ENCODE results near the gene ZNF367. TPM values are rescaled to one million over a fixed set of nuclear protein-coding genes. Genes with fewer than 3 reads are reported as not detected.
A peak's percentile ranks its signal among the peaks of the same experiment; 100 is the strongest.

The ZNF367 gene
- total RNA-seq, result 1.3 and 8.7 TPM in 2 replicates

DNA sequence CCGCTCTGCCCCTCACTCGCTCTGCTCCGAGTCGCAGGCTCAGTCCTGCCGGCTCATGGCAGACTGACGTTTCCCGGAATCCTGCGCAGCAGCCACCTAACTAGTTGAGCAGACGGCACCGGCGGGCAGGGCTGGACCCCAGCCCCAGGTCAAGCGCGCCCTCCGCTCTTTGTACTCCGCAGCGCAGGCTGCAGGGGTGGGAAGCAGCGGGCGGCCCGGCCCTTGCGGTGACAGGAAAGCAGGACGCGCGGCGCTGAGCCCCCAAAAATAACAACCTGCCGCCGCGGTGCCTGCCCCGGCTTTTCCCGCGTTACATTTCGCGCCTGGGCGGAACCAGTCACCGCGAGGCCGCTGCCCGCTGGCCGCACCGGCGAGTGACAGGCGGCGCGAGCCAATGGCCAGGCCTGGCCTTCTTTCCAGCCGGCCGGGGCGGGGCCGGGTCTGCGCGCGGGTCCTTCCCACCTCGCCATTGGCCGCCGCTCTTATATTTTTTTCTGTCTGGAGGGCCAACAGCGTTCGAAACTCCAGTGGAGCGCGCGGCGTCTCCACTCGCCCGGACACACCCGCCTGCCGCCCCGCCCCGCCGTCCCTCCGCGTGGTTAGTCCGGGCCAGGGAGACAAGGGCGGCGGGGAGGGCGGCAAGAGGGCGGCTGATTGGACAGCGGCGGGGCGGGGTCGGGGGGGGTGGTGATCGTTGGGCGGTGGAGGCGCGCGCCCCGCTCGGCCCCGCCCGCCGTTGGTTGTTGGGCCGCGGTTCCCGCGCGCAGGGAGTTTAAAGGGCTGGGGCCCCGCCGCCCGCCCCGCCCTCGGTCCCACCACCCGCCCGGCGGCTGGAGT, at the start of gene ZNF367:
ZNF367 (minus strand) TSS at position 288 of the 837 bp plus-strand sequence. CDS start 338 bp downstream, outside the sequence.
- DNase-seq (ENCODE audit: low read depth), result peak; percentile 86

DNA sequence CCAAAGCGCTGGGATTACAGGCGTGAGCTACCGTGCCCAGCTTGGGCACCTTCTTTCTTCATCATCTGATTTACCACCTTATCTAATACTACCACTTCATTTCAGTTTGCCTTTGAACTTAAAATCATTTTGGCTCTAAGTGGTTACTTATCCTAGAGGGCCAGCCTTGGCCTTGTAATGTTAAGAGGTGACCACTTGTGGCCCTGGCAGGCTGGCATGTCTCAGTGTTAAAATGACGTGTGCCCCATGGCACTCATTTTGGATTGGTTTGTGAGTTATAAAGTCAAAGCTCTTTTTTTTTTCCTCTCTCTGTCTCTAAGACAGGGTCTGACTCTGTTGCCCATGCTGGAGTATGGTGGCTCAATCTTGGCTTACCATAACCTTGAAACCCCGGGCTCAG, 49.6 kb upstream of the ZNF367 start:
- DNase-seq (ENCODE audit: low read depth), result no peak

DNA sequence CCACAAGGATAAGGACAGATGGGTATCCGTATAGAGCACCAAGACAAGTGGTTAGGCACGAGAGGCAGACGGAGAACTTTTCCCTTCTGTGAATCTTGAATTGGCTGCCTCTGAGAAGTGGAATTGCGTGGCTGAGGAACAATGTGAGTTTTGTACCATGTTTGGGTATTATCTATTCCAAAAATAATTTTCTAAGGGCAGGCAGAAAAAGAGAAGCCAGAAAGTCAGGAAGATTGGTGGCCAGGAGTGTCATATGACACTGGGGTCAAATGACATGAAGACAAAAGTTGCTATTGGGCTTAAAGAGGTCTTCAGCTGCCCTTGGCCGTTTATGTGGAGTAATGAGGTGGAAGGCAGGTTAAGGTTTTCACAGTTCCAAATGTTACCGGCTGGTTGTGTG, 46.3 kb upstream of the ZNF367 start:
- DNase-seq (ENCODE audit: low read depth), result no peak

GRCh38 chr9:96462541-96462940, 44.4 kb upstream of the ZNF367 start:
- no peak for DNase-seq (ENCODE audit: low read depth)

DNA sequence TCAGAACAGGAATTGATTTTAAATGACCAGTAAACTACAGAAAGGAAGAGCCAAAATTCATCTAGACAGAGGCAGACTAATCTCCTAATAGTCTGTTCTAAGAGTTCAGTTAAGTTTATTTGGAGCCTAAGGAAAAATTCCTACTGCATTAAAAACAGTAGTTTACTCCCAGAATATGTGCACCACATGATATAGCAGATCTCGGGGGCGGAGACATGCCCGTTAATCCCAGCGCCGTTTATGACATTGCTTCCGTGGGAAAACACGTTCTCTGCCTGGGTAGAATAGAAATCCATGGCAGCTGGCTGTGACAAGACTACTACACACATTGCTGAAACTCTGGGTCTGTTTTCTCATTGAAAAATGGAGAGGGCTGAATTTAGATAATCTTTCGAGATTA, 43.2 kb upstream of the ZNF367 start:
- no peak for DNase-seq (ENCODE audit: low read depth)

GRCh38 chr9:96460882-96461281, 42.7 kb upstream of the ZNF367 start:
- DNase-seq (ENCODE audit: low read depth), result peak; percentile 27

DNA sequence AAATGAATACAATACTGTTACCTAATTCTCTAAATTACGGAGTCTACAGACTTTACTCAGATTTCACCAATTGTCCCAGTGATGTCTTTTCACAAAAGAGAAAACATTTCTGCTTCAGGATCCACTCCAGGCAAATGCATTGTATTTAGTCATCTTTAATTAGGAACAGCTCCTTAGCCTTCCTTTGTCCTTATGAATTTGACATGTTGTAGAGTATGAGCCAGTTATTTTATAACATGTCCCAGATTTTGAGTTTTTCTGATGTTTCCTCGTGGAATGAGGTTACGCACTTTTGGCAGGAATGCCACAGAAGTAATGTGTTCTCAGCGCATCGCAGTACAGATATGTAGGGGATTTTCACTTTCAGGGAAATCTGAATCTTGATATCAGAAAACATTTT, 42.3 kb upstream of the ZNF367 start:
- DNase-seq (ENCODE audit: low read depth), result no peak

DNA sequence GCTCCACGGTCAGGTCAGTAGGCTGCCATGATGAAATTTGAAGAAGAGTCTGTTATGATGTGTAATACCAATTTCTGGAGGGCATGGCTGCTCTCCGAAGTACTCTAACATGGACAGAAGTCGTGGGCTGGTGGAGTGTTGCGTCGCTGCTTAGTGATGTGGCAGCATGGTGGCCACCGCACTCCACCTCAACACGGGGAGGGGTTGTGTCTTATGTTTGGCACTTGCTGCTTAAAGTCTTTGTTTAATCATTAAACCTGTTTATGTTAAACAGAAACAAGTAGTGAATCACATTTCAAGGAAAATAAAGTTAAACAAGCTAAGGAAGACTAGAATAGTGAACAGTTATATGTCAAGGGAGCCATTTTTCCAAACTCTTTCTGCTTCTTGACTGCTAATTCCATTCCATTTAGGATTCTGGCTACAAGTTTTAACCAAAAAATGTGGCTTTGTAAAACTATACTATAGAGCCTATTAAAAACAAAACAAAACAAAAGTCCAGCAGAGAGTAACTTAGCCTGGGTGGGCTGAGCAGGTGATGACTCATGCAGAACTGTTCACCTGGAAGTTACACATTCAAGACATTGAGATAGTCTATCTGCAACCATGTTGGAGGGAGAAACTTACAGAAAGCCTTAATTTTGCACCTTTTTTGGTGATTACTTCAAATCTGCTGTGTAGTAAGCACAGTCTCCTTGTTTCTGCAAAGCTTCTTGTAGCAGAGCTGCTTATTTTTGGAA, 41.3 kb upstream of the ZNF367 start:
- DNase-seq (ENCODE audit: low read depth), result peak; percentile 74

- no peak for DNase-seq (ENCODE audit: low read depth)
These were observed 40.1 kb upstream of the ZNF367 start for GRCh38 chr9:96458226-96458625.

DNA sequence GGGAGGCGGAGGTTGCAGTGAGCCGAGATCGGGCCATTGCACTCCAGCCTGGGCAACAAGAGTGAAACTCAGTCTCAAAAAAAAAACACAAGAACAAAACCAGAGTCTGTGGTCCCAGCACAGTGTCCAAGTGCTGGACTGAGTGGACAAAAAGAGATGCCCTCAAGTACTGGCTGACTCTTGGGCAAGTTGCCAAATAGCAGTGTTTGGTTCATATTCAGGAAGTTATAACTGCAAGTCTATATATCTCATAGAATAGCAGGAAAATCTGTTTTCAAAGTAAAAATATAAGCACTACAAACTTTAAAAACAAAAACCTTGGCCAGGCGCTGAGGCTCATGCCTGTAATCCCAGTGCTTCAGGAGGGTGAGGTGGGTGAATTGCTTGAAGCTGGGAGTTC, 39.1 kb upstream of the ZNF367 start:
- DNase-seq (ENCODE audit: low read depth), result no peak

DNA sequence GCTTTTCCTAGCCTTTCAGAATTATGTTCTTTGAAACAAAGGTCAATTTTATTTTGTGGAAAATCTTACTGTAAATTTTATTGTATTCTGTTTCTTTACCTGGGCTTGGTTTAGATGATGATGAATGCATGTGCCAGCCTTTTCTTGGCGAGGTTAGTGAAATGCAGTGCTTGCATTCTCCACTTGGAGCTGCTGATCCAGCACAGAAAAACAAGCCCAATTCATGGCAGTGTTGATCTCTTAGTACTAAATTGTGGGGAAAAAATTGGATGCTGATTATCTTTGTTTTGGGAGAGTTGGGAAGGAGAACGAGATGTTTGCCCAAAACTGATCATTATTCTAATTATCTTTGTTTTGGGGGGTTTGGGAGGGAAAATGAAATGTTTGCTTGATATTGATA, 35.5 kb upstream of the ZNF367 start:
- DNase-seq (ENCODE audit: low read depth), result peak; percentile 60

DNA sequence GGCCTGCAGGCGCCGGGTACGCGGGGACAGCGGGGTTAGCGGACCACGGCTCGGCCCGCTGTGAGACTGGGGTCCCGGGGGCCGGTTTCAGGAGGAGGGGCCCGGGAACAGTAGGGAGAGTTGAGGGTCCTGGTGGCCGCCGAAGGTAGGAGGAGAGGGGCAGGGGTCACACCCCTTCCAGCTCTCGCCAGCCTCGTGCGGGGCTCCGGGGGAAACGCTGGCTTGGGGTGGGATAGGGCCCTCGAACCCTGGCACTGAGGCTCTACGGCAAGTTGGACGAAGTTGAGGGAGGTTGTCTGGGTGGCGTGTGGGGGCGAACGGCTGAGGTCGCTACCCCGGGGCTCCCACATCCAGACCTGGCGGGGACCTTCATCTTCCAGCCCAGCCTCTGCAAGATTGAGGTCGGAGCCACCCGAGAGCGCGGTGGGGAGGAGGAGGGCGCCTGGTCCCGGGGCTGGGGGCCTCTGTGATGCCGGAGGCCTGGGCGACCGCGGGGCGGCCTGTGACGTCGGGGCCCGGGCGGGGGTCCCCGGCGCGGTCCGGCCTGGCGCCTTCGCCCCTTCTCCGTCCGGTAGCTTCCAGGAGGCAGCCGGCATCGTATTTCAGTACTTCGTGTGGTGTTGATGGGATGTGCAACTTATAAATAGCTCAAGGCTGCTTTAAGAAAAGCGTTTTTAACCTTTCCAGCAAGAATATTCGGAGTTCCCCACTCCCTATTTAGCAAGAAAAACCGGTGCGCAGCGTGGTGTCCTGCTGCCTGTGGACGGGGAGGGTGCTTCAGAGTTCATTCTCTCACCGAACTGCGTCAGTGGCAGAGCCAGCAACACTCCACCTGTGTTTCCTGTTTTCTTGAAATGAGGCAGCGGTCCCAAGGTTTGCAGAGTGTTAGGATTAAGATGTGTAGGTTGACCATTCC, 32.7 kb upstream of the ZNF367 start:
- DNase-seq (ENCODE audit: low read depth), result peak; percentile 27

DNA sequence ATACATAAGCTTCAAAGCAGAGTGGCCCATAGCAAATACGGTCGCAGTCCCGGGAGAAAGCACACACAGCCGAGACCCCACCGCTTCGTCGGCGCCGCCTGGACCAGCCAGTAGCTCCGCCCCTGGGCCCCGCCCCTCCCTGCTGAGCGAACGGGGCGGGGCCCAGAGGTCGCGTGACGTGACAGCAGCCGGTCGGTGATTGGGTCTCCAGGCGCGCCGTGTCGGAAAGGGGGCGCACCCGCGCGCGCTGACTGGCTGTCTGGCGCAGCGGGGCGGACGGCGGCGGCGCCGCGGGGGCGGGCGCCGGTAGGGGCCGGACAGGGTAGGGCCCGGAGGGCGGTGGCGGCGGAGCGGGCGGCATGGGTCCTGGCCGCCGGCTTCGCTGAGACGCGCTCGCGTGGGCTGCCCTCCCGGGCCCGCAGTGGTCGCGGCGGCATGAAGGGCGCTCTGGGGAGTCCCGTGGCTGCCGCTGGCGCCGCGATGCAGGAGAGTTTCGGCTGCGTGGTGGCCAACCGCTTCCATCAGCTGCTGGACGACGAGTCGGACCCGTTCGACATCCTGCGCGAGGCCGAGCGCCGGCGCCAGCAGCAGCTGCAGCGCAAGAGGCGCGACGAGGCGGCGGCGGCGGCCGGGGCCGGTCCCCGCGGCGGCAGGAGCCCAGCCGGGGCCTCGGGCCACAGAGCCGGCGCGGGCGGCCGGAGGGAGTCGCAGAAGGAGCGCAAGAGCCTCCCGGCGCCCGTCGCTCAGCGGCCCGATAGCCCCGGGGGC, 31.9 kb upstream of the ZNF367 start, which contains the start of gene HABP4:
HABP4 (plus strand) TSS at position 325 of the 768 bp plus-strand sequence; CDS start at position 436, 111 bp downstream.
- DNase-seq (ENCODE audit: low read depth), result peak; percentile 74

DNA sequence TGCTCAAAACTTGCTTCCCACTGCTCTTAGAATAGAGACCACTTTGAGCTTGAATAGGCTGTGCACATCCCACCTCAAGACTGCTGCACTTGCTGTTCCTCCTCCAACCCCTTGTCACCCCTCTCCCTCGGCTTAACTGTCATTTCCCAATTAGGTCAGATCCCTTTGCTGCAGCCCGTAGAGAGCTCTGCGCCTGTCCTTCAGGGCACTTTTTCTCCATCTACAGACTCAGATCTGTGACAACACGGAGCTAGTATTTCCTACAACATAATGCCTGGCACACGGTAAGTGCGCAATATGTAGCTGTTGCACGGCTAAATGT, 31.3 kb upstream of the ZNF367 start:
- DNase-seq (ENCODE audit: low read depth), result no peak

DNA sequence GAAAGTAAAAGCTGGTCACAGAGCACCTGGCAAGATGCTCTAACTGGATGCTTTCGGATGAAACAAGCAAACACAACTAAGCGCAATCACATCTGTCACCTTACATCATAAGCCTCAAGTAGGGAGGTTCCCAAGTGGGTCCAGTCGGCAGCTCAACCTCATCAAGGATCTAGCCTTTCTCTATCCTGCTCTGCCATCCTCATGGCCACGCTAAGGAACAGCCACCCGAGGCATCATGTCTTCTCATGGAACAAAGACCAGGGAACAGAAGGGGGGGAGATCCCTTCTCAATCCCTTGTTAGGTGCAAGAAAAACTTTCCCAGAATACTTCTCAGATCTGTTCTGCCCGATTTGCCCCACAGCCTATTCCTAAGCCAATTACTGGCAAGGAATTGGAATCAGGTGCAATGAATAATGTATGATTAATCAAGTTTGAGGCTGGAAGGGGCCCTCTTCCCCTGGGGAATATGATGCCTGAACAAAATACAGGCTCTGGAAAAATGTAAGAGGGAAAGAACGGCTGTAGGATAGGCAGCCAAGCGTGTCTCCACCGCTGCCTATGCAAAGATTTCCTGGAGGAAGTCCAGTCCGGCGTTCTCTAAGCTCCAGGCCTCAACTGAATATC, 30.5 kb upstream of the ZNF367 start:
- DNase-seq (ENCODE audit: low read depth), result no peak

DNA sequence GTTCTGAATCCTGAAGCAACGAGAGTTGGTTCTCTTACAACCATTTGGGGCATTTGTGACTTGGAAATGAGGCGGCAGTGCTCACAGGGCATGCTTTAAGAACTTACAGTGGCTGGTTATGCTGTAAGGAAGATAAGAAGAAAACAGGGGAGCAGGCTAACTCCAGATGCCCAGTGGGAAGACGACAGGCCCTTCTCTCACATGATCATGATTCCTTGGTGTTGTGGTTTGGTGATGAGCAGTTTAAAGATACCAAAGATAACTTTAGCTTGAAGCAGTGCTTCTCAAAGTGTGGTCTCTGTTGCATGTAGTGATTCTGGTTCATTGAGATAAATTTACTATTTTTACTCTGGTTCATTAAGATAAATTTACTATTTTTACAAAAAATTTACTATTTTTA, 29.2 kb upstream of the ZNF367 start:
- no peak for DNase-seq (ENCODE audit: low read depth)

- no peak for DNase-seq (ENCODE audit: low read depth)
These were observed 24.3 kb upstream of the ZNF367 start for GRCh38 chr9:96442491-96442890.

- peak; percentile 35 for DNase-seq (ENCODE audit: low read depth)
These were observed 23.8 kb upstream of the ZNF367 start for GRCh38 chr9:96441798-96442445.

GRCh38 chr9:96440671-96441199, 22.6 kb upstream of the ZNF367 start:
- no peak for DNase-seq (ENCODE audit: low read depth)

DNA sequence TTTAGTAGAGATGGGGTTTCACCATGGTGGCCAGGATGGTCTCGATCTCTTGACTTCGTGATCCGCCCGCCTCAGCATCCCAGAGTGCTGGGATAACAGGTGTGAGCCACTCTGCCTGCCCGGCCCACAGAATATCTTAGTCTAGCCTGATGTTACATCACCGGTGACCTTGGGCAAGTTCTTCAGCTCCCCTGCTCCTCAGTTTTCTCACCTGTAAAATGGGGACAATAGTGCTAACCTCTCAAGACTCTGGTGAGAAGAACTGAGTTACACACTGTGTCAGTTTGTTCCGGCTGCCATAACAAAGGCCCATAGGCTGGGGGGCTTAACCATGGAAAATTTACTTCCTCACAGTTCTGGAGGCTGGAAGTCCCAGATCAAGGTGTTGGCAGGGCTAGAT, 19.3 kb upstream of the ZNF367 start:
- DNase-seq (ENCODE audit: low read depth), result no peak

All from renal cortical epithelial cell (primary cell).